SU-DHL-6 (cell line): ENCODE measurements around the gene RHOT1.
A peak's percentile ranks its signal among the peaks of the same experiment; 100 is the strongest.
"Not testable (repeated sequence)": the region's sequence is repeated elsewhere in the genome, so short reads cannot be mapped to it uniquely, and the experiment has no call there.

Experiments used
- H2AFZ ChIP-seq: fragments of 200-600 bp; sonication (generic); 2 replicates; pipeline ENCODE4 v1.6.1; 2014; ENCODE audit warnings: low read depth, mild to moderate bottlenecking, moderate library complexity, mixed read lengths, antibody characterized with exemption, low read length; ENCODE audit not compliant: severe bottlenecking
- H3F3A ChIP-seq: fragments of 200-600 bp; shearing (Covaris generic); 2 replicates; pipeline ENCODE4 v1.6.0; 2016; ENCODE audit warnings: antibody characterized with exemption, mild to moderate bottlenecking; ENCODE audit not compliant: insufficient read depth
- H3K27ac ChIP-seq: fragments of 200-600 bp; sonication (generic); 2 replicates; pipeline ENCODE4 v1.5.1; 2016; ENCODE audit warnings: low read depth, mild to moderate bottlenecking, low read length, moderate library complexity, mixed read lengths
- H3K27me3 ChIP-seq: fragments of 200-600 bp; sonication (generic), shearing (Covaris generic); 2 replicates; pipeline ENCODE4 v1.6.0; 2014; ENCODE audit warnings: mild to moderate bottlenecking, low read length
- H3K36me3 ChIP-seq: fragments of 200-600 bp; sonication (generic); 2 replicates; pipeline ENCODE4 v1.6.1; 2014; ENCODE audit warnings: mild to moderate bottlenecking, low read length, mixed read lengths
- H3K4me2 ChIP-seq: fragments of 300-600, 200-600 bp; shearing (Covaris generic), sonication (generic); 2 replicates; pipeline ENCODE4 v1.6.0; 2014; ENCODE audit warnings: low read length, low read depth, mild to moderate bottlenecking; ENCODE audit not compliant: poor library complexity, severe bottlenecking
- H3K4me3 ChIP-seq: fragments of 200-600 bp; sonication (generic); 2 replicates; pipeline ENCODE4 v1.5.1; 2014; ENCODE audit warnings: antibody characterized with exemption, low read length, mild to moderate bottlenecking, mixed read lengths; ENCODE audit not compliant: insufficient read depth, poor library complexity, severe bottlenecking
- H3K79me2 ChIP-seq: fragments of 200-600 bp; sonication (generic); 2 replicates; pipeline ENCODE4 v1.6.1; 2014; ENCODE audit warnings: mild to moderate bottlenecking, low read length, moderate library complexity; ENCODE audit not compliant: insufficient read depth
- H3K9ac ChIP-seq: fragments of 200-600 bp; sonication (generic); 2 replicates; pipeline ENCODE4 v1.7.0; 2014; ENCODE audit warnings: mild to moderate bottlenecking, low read length
- H3K9me2 ChIP-seq: fragments of 200-600 bp; sonication (generic); replicated peaks from 2 replicates; pipeline ENCODE4 v1.6.1; 2014; ENCODE audit warnings: low read length; ENCODE audit not compliant: insufficient read depth
- H3K9me3 ChIP-seq: fragments of 200-600 bp; sonication (generic); 2 replicates; pipeline ENCODE4 v1.6.1; 2014; ENCODE audit warnings: low read length, mixed read lengths; ENCODE audit not compliant: insufficient read depth
- H4K20me1 ChIP-seq: fragments of 200-600 bp; sonication (generic); 2 replicates; pipeline ENCODE4 v1.6.1; 2014; ENCODE audit warnings: low read depth, mild to moderate bottlenecking, antibody characterized with exemption, low read length, moderate library complexity, mixed read lengths
- EZH2phosphoT487 ChIP-seq: fragments of 200-600 bp; sonication (generic), shearing (Covaris generic); conservative IDR thresholded peaks from 2 replicates; pipeline ENCODE4 v1.6.1; 2018; ENCODE audit warnings: mild to moderate bottlenecking, antibody characterized with exemption, low read length, moderate library complexity, mixed read lengths
- TF ChIP-seq, protein P1 (sequence below): fragments of 200-600 bp; sonication (generic); IDR thresholded peaks from one replicate; pipeline ENCODE4 v1.5.1; 2017; ENCODE audit warnings: antibody characterized with exemption, mild to moderate bottlenecking, low read length, moderate library complexity; ENCODE audit not compliant: insufficient read depth, poor library complexity, severe bottlenecking

Gene RHOT1

DNA sequence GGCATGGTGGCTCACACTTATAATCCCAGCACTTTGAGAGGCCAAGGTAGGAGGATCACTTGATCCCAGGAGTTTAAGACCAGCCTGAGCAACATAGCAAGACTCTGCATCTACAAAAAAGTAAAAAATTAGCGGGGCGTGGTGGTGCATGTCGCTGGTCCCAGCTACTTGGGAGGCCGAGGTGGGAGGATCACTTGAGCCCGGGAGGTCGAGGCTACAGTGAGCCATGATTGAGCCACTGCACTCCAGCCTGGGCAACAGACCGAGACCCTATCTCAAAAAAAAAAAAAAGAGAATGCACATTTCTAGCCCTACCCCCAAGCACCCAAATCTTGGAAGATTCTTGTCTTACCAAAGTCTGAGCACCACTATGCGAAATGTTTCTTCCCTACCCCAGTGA, 15.6 kb upstream of the RHOT1 start:
- Histone ChIP-seq H3K79me2 (no peaks in the 10 kb centered on the region), H2AFZ (peak overlapping the region; percentile 95), H3K27ac (no peak overlapping the region), H3K9me3 (no peaks in the 10 kb centered on the region), H3F3A (no peaks in the 10 kb centered on the region), H3K4me2 (peak overlapping the region; percentile 66), H3K9ac (peak overlapping the region; percentile 56; the same call in 1 of the 2 replicates), H4K20me1 (no peaks in the 10 kb centered on the region), H3K4me3 (no peak overlapping the region), H3K27me3 (no peaks in the 10 kb centered on the region), H3K9me2 (no peaks in the 10 kb centered on the region), H3K36me3 (no peaks in the 10 kb centered on the region)
- TF ChIP-seq EZH2phosphoT487, result no peak
- TF ChIP-seq, protein P1, sequence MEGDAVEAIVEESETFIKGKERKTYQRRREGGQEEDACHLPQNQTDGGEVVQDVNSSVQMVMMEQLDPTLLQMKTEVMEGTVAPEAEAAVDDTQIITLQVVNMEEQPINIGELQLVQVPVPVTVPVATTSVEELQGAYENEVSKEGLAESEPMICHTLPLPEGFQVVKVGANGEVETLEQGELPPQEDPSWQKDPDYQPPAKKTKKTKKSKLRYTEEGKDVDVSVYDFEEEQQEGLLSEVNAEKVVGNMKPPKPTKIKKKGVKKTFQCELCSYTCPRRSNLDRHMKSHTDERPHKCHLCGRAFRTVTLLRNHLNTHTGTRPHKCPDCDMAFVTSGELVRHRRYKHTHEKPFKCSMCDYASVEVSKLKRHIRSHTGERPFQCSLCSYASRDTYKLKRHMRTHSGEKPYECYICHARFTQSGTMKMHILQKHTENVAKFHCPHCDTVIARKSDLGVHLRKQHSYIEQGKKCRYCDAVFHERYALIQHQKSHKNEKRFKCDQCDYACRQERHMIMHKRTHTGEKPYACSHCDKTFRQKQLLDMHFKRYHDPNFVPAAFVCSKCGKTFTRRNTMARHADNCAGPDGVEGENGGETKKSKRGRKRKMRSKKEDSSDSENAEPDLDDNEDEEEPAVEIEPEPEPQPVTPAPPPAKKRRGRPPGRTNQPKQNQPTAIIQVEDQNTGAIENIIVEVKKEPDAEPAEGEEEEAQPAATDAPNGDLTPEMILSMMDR, result no peak

DNA sequence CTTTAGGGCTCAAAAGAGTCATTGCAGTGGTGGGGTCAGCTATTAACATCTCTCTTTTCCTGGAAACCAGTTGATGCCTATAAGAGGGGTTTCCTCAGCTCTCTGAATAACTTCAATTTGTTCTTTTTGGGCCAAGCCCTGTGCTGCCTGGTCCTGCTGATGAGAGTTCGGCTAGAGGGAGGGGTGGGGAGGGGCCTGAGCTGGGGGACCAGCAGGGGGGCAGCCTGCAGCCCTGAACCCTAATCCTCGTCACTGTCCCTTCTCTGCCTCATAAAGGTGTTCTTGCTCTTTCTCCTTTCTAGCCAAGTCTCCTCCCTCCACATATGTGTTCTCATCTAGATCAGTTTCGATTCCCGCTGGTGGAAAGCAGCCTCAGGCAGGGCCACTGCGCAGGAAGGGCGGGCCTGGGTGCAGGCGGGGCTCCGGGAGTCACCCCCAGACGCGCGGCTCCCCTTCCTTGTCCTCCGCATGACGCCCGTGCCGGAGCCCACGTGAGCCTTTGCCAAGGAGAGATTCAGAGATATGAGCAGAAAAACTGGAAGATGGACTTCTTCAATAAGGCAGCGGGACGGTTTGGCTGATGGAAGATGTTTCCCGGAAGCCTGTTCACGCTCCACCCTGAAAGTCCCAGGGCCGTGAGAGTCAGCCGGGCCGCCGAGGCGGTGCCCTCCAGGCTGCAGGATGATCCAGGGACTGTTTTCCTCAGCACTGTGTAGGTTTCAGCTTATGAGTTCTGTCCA, 15.0 kb upstream of the RHOT1 start:
- no peak for TF ChIP-seq EZH2phosphoT487
- TF ChIP-seq, protein P1, result no peak
- H3F3A ChIP-seq, result no peaks in the 10 kb centered on the region
- H3K9ac ChIP-seq, result peak overlapping the region; percentile 56
- H3K27ac ChIP-seq, result no peak overlapping the region
- peak overlapping the region; percentile 56 for H3K4me3 ChIP-seq
- H3K27me3 ChIP-seq, result no peaks in the 10 kb centered on the region
- H4K20me1 ChIP-seq, result no peaks in the 10 kb centered on the region
- peak overlapping the region; percentile 95 for H2AFZ ChIP-seq
- no peaks in the 10 kb centered on the region for H3K79me2 ChIP-seq
- H3K9me2 ChIP-seq, result no peaks in the 10 kb centered on the region
- H3K9me3 ChIP-seq, result no peaks in the 10 kb centered on the region
- H3K4me2 ChIP-seq, result peak overlapping the region; percentile 66
- no peaks in the 10 kb centered on the region for H3K36me3 ChIP-seq

DNA sequence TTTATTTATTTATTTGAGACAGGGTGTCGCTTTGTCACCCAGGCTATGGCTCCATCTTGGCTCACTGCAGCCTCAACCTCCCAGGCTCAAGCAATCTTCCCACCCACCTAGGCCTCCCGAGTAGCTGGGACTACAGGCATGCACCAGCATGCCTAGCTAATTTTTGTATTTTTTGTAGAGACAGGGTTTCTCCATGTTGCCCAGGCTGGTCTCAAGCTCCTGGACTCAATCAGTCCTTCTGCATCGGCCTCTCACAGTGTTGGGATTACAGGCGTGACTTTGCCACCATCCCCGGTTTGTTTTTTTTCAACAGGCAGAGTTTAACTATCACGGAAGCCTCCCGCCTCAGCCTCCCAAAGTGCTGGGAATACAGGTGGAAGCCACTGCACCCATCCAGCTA, 13.8 kb upstream of the RHOT1 start:
- not testable (repeated sequence) for H3K9me3 ChIP-seq, H3K36me3 ChIP-seq, H3K9me2 ChIP-seq, H3K79me2 ChIP-seq, H3F3A ChIP-seq, H3K4me3 ChIP-seq, H4K20me1 ChIP-seq, H3K9ac ChIP-seq, H3K27me3 ChIP-seq, H2AFZ ChIP-seq, H3K27ac ChIP-seq
- H3K4me2 ChIP-seq, result peak overlapping the region; percentile 66

DNA sequence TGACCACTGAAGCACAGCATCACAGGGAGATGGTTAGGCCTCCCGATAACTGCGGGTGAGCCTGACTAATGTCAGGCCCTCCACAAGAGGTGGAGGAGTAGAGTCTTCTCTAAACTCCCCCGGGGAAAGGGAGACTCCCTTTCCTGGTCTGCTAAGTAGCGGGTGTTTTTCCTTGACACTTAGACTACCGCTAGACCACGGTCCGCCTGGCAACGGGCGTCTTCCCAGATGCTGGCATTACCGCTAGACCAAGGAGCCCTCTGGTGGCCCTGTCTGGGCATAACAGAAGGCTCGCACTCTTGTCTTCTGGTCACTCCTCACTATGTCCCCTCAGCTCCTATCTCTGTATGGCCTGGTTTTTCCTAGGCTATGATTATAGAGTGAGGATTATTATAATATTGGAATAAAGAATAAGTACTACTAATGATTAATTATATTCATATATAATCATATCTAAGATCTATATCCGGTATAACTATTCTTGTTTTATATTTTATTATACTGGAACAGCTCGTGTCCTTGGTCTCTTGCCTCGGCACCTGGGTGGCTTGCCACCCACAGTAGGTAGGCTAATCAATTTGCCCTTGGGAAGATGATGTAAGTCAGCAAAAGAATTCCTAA, 6.7 kb upstream of the RHOT1 start:
- H3K27ac ChIP-seq, H2AFZ ChIP-seq, H3K79me2 ChIP-seq, H4K20me1 ChIP-seq, H3K9me3 ChIP-seq, H3K4me2 ChIP-seq, H3K36me3 ChIP-seq, H3F3A ChIP-seq, H3K9ac ChIP-seq, H3K27me3 ChIP-seq, H3K9me2 ChIP-seq, H3K4me3 ChIP-seq: not testable (repeated sequence)
